Hepatocyte (in vitro differentiated cells): ENCODE measurements around the gene ALOX12B. TPM values are rescaled to one million over a fixed set of nuclear protein-coding genes. Genes with fewer than 3 reads are reported as not detected.
A peak's percentile ranks its signal among the peaks of the same experiment; 100 is the strongest.

ENCODE experiments used
- DNase-seq: peaks from one replicate; pipeline ENCODE4 v3.0.0-alpha.2; 2016; ENCODE audit warnings: low spot score
- H2AFZ ChIP-seq: fragments of 200-600 bp; sonication (generic); 2 replicates; pipeline ENCODE4 v1.6.0; 2016; ENCODE audit warnings: antibody characterized with exemption, mild to moderate bottlenecking
- H3K27ac ChIP-seq: fragments of 200-600 bp; sonication (generic); 2 replicates; pipeline ENCODE4 v1.5.1; 2016; ENCODE audit warnings: mild to moderate bottlenecking
- H3K27me3 ChIP-seq: fragments of 200-600 bp; sonication (generic); 2 replicates; pipeline ENCODE4 v1.6.1; 2016
- H3K36me3 ChIP-seq: fragments of 200-600 bp; sonication (generic); replicated peaks from 2 replicates; pipeline ENCODE4 v1.5.1; 2016; ENCODE audit warnings: low read depth; ENCODE audit not compliant: insufficient read depth
- H3K4me1 ChIP-seq: fragments of 200-600 bp; sonication (generic); 2 replicates; pipeline ENCODE4 v1.5.1; 2016; ENCODE audit warnings: mild to moderate bottlenecking, moderate library complexity; ENCODE audit not compliant: insufficient read depth
- H3K4me2 ChIP-seq: fragments of 200-600 bp; sonication (generic); 2 replicates; pipeline ENCODE4 v1.6.0; 2016
- H3K4me3 ChIP-seq: fragments of 200-600 bp; sonication (generic); 2 replicates; pipeline ENCODE4 v1.5.1; 2016; ENCODE audit warnings: mild to moderate bottlenecking
- H3K79me2 ChIP-seq: fragments of 200-600 bp; sonication (generic); 2 replicates; pipeline ENCODE4 v1.6.0; 2017; ENCODE audit warnings: mild to moderate bottlenecking
- H3K9me2 ChIP-seq: fragments of 200-600 bp; sonication (generic); replicated peaks from 2 replicates; pipeline ENCODE4 v1.6.0; 2017; ENCODE audit warnings: mild to moderate bottlenecking; ENCODE audit not compliant: insufficient read depth
- H3K9me3 ChIP-seq: fragments of 200-600 bp; sonication (generic); 2 replicates; pipeline ENCODE4 v1.5.1; 2016; ENCODE audit warnings: low read depth, mild to moderate bottlenecking
- H4K20me1 ChIP-seq: fragments of 200-600 bp; sonication (generic); 2 replicates; pipeline ENCODE4 v1.6.0; 2016; ENCODE audit warnings: mild to moderate bottlenecking; ENCODE audit not compliant: insufficient read depth, poor library complexity, severe bottlenecking
- EZH2 ChIP-seq: fragments of 200-600 bp; sonication (generic); IDR thresholded peaks from 2 replicates; pipeline ENCODE4 v1.6.1; 2016; ENCODE audit warnings: antibody characterized with exemption, mild to moderate bottlenecking, borderline replicate concordance
- EZH2phosphoT487 ChIP-seq: fragments of 200-600 bp; sonication (generic); IDR thresholded peaks from one replicate; pipeline ENCODE4 v1.6.1; 2018; ENCODE audit warnings: antibody characterized with exemption, mild to moderate bottlenecking, low read depth, moderate library complexity; ENCODE audit not compliant: unreplicated experiment, severe bottlenecking
- WGBS: methylation state at CpG from one replicate; pipeline ENCODE4 v1.1.6; 2016; ENCODE audit warnings: low lambda C conversion rate; ENCODE audit errors: missing lambda C conversion rate; 5-methylcytosine and 5-hydroxymethylcytosine counted together
- polyA plus RNA-seq: library from polyadenylated mRNA; unstranded; fragments of >200 nt; fragmentation: Nextera tagmentation; extraction: Ambion mirVana; gene quantifications from 2 replicates; pipeline ENCODE4 v1.2.1, GENCODE V29; 2016
- total RNA-seq: library from RNA; depleted of rRNA; stranded (reverse); fragments of >200 nt; gene quantifications from 2 replicates; pipeline ENCODE4 v1.2.3, GENCODE V29; 2014
- TF ChIP-seq, protein P1 (sequence below): fragments of 200-600 bp; sonication (generic); IDR thresholded peaks from 2 replicates; pipeline ENCODE4 v1.5.1; 2016; ENCODE audit warnings: antibody characterized with exemption, mild to moderate bottlenecking; ENCODE audit not compliant: poor library complexity

Gene ALOX12B
- total and polyA plus RNA-seq, 2 experiments from 2014 or later, result 1.8 to 2.0 TPM

DNA sequence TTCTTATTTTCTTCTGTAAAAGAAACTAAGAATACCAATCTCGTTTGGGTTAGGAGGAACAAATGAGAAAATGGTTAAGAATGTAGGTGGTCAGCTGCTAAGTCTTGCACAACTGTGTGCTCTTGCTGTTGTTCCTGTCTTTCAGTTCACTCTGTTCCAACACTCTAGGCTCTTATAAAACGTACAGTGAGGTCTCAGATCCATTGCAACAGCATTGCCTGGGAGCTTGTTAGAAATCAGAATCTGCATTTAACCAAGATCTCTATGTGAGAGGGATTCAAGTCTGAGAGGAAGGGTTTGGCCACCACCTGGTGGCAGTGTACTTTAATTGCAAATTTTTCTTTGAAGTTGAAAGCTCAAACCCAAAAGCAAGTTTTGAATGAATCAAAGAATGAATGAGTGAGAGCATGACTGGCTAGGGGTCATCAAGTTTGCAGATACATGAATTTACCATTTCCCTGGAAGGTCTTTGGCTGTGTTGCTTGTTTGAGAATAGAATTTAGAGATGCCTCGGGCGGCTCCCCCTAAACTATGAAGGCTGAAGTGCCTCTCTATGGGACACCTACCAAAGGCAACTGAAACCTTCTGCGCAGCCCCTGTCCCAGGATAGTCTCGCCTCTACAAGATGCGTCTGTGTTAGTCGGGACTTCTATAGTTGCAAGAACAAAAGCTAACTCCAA is 46.1 kb downstream of the ALOX12B start:
- H3K9me3 ChIP-seq, result no peaks in the 10 kb centered on the region
- H3K27ac ChIP-seq, result peak overlapping the region; percentile 57
- no peaks in the 10 kb centered on the region for H3K36me3 ChIP-seq
- no peak overlapping the region for H3K4me3 ChIP-seq
- no peaks in the 10 kb centered on the region for H3K79me2 ChIP-seq
- peak overlapping the region; percentile 76 for H3K4me2 ChIP-seq
- H2AFZ ChIP-seq, result no peak overlapping the region
- H4K20me1 ChIP-seq, result no peaks in the 10 kb centered on the region
- H3K9me2 ChIP-seq, result no peaks in the 10 kb centered on the region
- no peak for TF ChIP-seq EZH2phosphoT487
- TF ChIP-seq, protein P1, sequence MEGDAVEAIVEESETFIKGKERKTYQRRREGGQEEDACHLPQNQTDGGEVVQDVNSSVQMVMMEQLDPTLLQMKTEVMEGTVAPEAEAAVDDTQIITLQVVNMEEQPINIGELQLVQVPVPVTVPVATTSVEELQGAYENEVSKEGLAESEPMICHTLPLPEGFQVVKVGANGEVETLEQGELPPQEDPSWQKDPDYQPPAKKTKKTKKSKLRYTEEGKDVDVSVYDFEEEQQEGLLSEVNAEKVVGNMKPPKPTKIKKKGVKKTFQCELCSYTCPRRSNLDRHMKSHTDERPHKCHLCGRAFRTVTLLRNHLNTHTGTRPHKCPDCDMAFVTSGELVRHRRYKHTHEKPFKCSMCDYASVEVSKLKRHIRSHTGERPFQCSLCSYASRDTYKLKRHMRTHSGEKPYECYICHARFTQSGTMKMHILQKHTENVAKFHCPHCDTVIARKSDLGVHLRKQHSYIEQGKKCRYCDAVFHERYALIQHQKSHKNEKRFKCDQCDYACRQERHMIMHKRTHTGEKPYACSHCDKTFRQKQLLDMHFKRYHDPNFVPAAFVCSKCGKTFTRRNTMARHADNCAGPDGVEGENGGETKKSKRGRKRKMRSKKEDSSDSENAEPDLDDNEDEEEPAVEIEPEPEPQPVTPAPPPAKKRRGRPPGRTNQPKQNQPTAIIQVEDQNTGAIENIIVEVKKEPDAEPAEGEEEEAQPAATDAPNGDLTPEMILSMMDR, result peak; percentile 70
- 73% methylated on average over 8 of the region's 8 CpGs for WGBS
- DNase-seq, result peak; percentile 78
- peaks cover 17% of the 10 kb centered on the region for H3K4me1 ChIP-seq
- H3K27me3 ChIP-seq, result no peaks in the 10 kb centered on the region

GRCh38 chr17:8039611-8040168 is 47.8 kb downstream of the ALOX12B start:
- Histone ChIP-seq H3K27ac (no peak overlapping the region), H3K4me2 (peak overlapping the region; percentile 76), H3K36me3 (no peaks in the 10 kb centered on the region), H3K27me3 (no peaks in the 10 kb centered on the region), H4K20me1 (no peaks in the 10 kb centered on the region), H3K9me3 (no peaks in the 10 kb centered on the region), H3K9me2 (no peaks in the 10 kb centered on the region), H3K79me2 (no peaks in the 10 kb centered on the region), H3K4me3 (no peak overlapping the region), H3K4me1 (peaks cover 17% of the 10 kb centered on the region), H2AFZ (no peak overlapping the region)
- TF ChIP-seq EZH2phosphoT487, result no peak
- TF ChIP-seq EZH2, result no peak
- TF ChIP-seq, protein P1, result no peak
- WGBS, result 79% methylated on average over 5 of the region's 11 CpGs
- DNase-seq, result no peak

- no peaks in the 10 kb centered on the region for H3K9me2 ChIP-seq
- H3K4me3 ChIP-seq, result no peak within 1 kb of the TSS
- DNase-seq, result peak; percentile 48
- H3K27ac ChIP-seq, result no peak within 1 kb of the TSS
- peaks cover 17% of the 10 kb centered on the region for H3K4me1 ChIP-seq
- H3K36me3 ChIP-seq, result no peaks in the 10 kb centered on the region
- 56% methylated on average over 28 of the region's 37 CpGs for WGBS
- no peaks in the 10 kb centered on the region for H4K20me1 ChIP-seq
- TF ChIP-seq EZH2 (no peak), EZH2phosphoT487 (no peak)
- TF ChIP-seq, protein P1, result no peak
- no peaks in the 10 kb centered on the region for H3K27me3 ChIP-seq
- H3K4me2 ChIP-seq, result peak within 1 kb of the TSS; percentile 76
- H3K79me2 ChIP-seq, result no peaks in the 10 kb centered on the region
- H3K9me3 ChIP-seq, result no peaks in the 10 kb centered on the region
- no peak within 1 kb of the TSS for H2AFZ ChIP-seq
These were observed 48.4 kb downstream of the ALOX12B start, which contains the start of gene ALOX15B for GRCh38 chr17:8038954-8039610. Gene ALOX15B, plus strand, starts transcription at chr17:8039059. Its CDS starts 97 bp downstream, at chr17:8039156.
